HFFc6 (cell line): Measurements from ENCODE around the gene GFAP. TPM values are rescaled to one million over a fixed set of nuclear protein-coding genes. Genes with fewer than 3 reads are reported as not detected.

Experiments used
- DNase-seq: peaks from one replicate; pipeline ENCODE4 v3.0.0-alpha.2; 2018
- H3K27ac Mint-ChIP-seq: 2 replicates; pipeline ENCODE4 v1.8.0; 2020; ENCODE audit warnings: mild to moderate bottlenecking, mixed read lengths
- H3K27me3 Mint-ChIP-seq: 2 replicates; pipeline ENCODE4 v1.8.0; 2021; ENCODE audit warnings: mild to moderate bottlenecking, moderate library complexity, mixed read lengths; ENCODE audit not compliant: insufficient read depth
- H3K36me3 Mint-ChIP-seq: 2 replicates; pipeline ENCODE4 v1.8.0; 2021; ENCODE audit warnings: low read depth, mixed read lengths
- H3K4me1 Mint-ChIP-seq: 2 replicates; pipeline ENCODE4 v1.8.0; 2020; ENCODE audit warnings: low read depth, mixed read lengths
- H3K4me3 Mint-ChIP-seq: 2 replicates; pipeline ENCODE4 v1.8.0; 2020; ENCODE audit warnings: mild to moderate bottlenecking, moderate library complexity, mixed read lengths
- H3K9me3 Mint-ChIP-seq: 2 replicates; pipeline ENCODE4 v1.8.0; 2020; ENCODE audit warnings: mild to moderate bottlenecking, mixed read lengths
- CTCF ChIP-seq: fragments of 200-600 bp; sonication (generic); IDR thresholded peaks from 2 replicates; pipeline ENCODE4 v1.5.0; 2021; ENCODE audit warnings: antibody characterized with exemption, mild to moderate bottlenecking
- total RNA-seq, 6 experiments: library from RNA; stranded (reverse); fragmentation: NEBNext Ultra II Directional; extraction: Animal tissue kit (Norgen Biotek cat#: 25700); gene quantifications; 2 replicates in 1 of 6; 3 replicates in 5 of 6; pipeline ENCODE4 v1.2.3, GENCODE V29; 2021

GFAP gene
- total RNA-seq, 6 experiments from 2014 or later = not detected

- Mint-ChIP-seq H3K4me3 (no peak overlapping the region), H3K36me3 (no peaks in the 10 kb centered on the region), H3K9me3 (no peaks in the 10 kb centered on the region), H3K27me3 (peaks cover 5% of the 10 kb centered on the region), H3K4me1 (peaks cover 52% of the 10 kb centered on the region), H3K27ac (no peak overlapping the region; the same call in 1 of the 2 replicates)
- no peak for DNase-seq
- no peak for TF ChIP-seq CTCF
Observed at GRCh38 chr17:44907729-44908470, 7.4 kb downstream of the GFAP start.

- no peaks in the 10 kb centered on the region for H3K36me3 Mint-ChIP-seq
- TF ChIP-seq CTCF = no peak
- H3K4me1 Mint-ChIP-seq = peaks cover 55% of the 10 kb centered on the region
- no peak for DNase-seq
- no peak overlapping the region for H3K4me3 Mint-ChIP-seq
- H3K9me3 Mint-ChIP-seq = no peaks in the 10 kb centered on the region
- H3K27ac Mint-ChIP-seq = peak overlapping the region; percentile 99
- peaks cover 5% of the 10 kb centered on the region for H3K27me3 Mint-ChIP-seq
Observed at GRCh38 chr17:44906763-44907728, 8.3 kb downstream of the GFAP start.

GRCh38 chr17:44906010-44906646, 9.2 kb downstream of the GFAP start:
- DNase-seq = peak; percentile 86
- peaks cover 65% of the 10 kb centered on the region for H3K4me1 Mint-ChIP-seq
- no peak for TF ChIP-seq CTCF
- peak overlapping the region; percentile 63 for H3K4me3 Mint-ChIP-seq
- peaks cover 5% of the 10 kb centered on the region for H3K27me3 Mint-ChIP-seq
- peak overlapping the region; percentile 99 for H3K27ac Mint-ChIP-seq
- H3K36me3 Mint-ChIP-seq = no peaks in the 10 kb centered on the region
- no peaks in the 10 kb centered on the region for H3K9me3 Mint-ChIP-seq

GRCh38 chr17:44905006-44906000, 10.0 kb downstream of the GFAP start:
- Mint-ChIP-seq H3K4me1 (peaks cover 65% of the 10 kb centered on the region), H3K36me3 (no peaks in the 10 kb centered on the region), H3K9me3 (no peaks in the 10 kb centered on the region), H3K27ac (peak overlapping the region; percentile 99), H3K27me3 (peaks cover 5% of the 10 kb centered on the region), H3K4me3 (peak overlapping the region; percentile 63)
- DNase-seq = no peak
- TF ChIP-seq CTCF = no peak
